NCI-H524 treated with DMSO at 0.1 percent for 48 hours (cell line): ENCODE data around the gene CWH43.
"Not testable (repeated sequence)": the region's sequence is repeated elsewhere in the genome, so short reads cannot be mapped to it uniquely, and the experiment has no call there.

ENCODE experiments used
- DNase-seq: peaks from one replicate; lab custom pipeline; 2025; lab: John Stamatoyannopoulos, UW

Gene CWH43

GRCh38 chr4:49097071-49097470 is 111.0 kb downstream of the CWH43 start:
- DNase-seq: not testable (repeated sequence)

- DNase-seq: not testable (repeated sequence)
Observed at GRCh38 chr4:49097505-49097904, 111.4 kb downstream of the CWH43 start.

GRCh38 chr4:49098034-49098759 is 112.1 kb downstream of the CWH43 start:
- DNase-seq: not testable (repeated sequence)

DNA sequence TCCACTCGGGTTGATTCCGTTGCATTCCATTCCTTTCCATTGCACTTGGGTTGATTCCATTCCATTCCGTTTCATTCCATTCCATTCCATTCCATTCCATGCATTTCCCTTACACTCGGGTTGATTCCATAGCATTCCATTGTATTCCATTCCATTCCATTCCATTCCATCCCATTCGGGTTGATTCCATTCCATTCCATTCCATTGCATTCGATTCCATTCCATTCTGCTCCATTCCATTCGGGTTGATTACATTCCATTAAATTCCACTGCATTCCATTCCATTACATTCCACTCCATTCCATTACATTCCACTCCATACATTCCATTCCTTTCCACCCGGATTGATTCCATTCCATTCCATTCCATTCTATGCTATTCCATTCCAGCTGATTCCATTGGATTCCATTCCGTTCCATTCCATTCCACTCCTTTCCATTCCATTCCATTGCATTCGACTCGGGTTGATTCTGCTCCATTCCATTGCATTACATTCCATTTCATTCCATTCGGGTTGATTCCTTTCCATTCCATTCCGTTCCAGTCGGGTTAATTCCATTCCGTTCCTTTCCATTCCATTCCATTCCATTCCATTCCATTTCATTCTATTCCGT is 113.9 kb downstream of the CWH43 start:
- DNase-seq: not testable (repeated sequence)

DNA sequence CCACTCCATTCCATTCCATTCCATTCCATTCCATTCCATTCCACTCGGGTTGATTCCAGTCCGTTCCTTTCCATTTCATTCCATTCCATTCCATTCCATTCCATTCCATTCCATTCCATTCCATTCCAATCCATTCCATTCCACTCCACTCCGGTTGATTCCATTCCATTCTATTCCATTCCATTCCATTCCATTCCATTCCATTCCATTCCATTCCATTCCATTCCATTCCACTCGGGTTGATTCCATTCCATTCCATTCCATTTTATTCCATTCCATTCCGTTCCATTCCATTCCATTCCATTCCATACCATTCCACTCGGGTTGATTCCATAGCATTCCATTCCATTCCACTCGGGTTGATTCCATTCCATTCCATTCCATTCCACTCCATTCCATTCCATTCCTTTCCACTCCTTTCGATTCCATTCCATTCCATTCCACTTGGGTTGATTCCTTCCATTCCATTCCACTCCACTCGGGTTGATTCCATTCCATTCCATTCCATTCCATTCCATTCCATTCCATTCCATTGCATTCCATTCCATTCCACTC is 116.3 kb downstream of the CWH43 start:
- DNase-seq: not testable (repeated sequence)

DNA sequence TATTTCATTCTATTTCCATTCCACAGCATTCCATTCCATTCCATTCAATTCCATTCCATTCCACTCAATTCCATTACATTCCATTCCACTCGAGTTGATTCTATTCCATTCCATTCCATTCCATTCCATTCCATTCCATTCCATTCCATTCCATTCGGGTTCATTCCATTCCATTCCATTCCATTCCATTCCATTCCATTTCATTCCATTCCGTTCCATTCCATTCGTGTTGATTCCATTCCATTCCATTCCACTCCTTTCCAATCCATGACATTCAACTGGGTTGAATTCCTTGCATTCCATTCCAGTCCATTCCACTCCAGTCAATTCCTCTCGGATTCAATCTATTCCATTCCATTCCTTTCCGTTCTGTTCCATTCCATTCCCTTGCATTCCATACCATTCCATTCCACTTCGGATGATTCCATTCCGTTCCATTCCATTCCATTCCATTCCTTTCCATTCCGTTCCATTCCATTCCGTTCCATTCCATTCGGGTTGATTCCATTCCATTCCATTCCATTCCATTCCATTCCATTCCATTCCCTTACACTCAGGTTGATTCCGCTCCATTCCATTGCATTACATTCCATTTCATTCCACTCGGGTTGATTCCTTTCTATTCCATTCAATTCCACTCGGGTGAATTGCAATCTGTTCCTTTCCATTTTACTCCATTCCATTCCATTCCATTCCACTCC is 117.5 kb downstream of the CWH43 start:
- not testable (repeated sequence) for DNase-seq

- not testable (repeated sequence) for DNase-seq
Observed at GRCh38 chr4:49104231-49104930, 118.3 kb downstream of the CWH43 start.

GRCh38 chr4:49105248-49105904 is 119.3 kb downstream of the CWH43 start:
- not testable (repeated sequence) for DNase-seq

GRCh38 chr4:49107262-49107661 is 121.2 kb downstream of the CWH43 start:
- not testable (repeated sequence) for DNase-seq

- not testable (repeated sequence) for DNase-seq
Observed at GRCh38 chr4:49108183-49108978, 122.3 kb downstream of the CWH43 start.

DNA sequence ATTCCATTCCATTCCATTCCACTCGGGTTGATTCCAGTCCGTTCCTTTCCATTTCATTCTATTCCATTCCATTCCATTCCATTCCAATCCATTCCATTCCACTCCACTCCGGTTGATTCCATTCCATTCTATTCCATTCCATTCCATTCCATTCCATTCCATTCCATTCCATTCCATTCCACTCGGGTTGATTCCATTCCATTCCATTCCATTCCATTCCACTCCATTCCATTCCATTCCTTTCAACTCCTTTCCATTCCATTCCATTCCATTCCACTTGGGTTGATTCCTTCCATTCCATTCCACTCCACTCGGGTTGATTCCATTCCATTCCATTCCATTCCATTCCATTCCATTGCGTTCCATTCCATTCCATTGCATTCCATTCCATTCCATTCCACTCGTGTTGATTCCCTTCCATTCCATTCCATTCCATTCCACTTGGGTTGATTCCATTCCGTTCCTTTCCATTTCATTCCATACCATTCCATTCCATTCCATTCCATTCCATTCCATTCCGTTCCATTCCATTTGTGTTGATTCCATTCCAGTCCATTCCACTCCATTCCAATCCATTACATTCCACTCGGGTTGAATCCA is 123.6 kb downstream of the CWH43 start:
- DNase-seq: not testable (repeated sequence)

GRCh38 chr4:49110579-49110978 is 124.5 kb downstream of the CWH43 start:
- DNase-seq: not testable (repeated sequence)
